Endometrial microvascular endothelial cells (primary cell): ENCODE results near the gene PTRHD1. TPM values are rescaled to one million over a fixed set of nuclear protein-coding genes. Genes with fewer than 3 reads are reported as not detected.
"Not testable (repeated sequence)": the region's sequence is repeated elsewhere in the genome, so short reads cannot be mapped to it uniquely, and the experiment has no call there.

Experiments
- in situ Hi-C: cut with HindIII; loops from 2 replicates; pipeline ENCODE4 v1.10.0; 2017; ENCODE audit warnings: low sequenced_read_pairs, low pct_unique_long_range_greater_than_20kb; ENCODE audit errors: inconsistent ontology term
- total RNA-seq: library from RNA; depleted of rRNA; stranded (reverse); fragments of >200 nt; gene quantifications from one replicate; pipeline ENCODE4 v1.2.3, GENCODE V29; 2015; ENCODE audit errors: inconsistent ontology term

PTRHD1 gene
- total RNA-seq, 1 donor from 2014 or later = 32.2 TPM

DNA sequence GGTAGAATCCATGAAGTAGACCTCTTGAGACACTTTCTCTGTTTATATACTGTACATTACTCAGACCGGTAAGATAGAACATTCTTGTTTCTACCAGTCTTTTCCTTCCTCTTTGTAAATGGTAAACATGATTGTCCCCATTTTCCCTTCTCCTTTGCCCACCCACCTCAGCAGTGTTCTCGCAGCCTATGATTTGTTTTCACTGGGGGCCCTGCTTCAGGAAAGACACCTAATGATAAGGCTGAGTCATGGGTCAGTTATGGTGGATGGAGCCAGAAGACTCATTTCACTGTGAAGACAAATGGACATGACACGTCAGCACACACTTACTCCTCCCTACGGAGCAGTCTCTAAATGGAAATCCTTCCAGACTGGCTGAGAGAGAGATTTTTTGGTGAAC, 23.7 kb upstream of the PTRHD1 start:
- in situ Hi-C loops = no loop called here

- in situ Hi-C loops = no loop called here
Measured at GRCh38 chr2:24816404-24816803, 23.2 kb upstream of the PTRHD1 start.

GRCh38 chr2:24815171-24815570, 22.0 kb upstream of the PTRHD1 start:
- in situ Hi-C loops = no loop called here

GRCh38 chr2:24814516-24814915, 21.3 kb upstream of the PTRHD1 start:
- in situ Hi-C loops = no loop called here

GRCh38 chr2:24813691-24814137, 20.5 kb upstream of the PTRHD1 start:
- in situ Hi-C loops = no loop called here

GRCh38 chr2:24809316-24810007, 16.3 kb upstream of the PTRHD1 start:
- in situ Hi-C loops = no loop called here

DNA sequence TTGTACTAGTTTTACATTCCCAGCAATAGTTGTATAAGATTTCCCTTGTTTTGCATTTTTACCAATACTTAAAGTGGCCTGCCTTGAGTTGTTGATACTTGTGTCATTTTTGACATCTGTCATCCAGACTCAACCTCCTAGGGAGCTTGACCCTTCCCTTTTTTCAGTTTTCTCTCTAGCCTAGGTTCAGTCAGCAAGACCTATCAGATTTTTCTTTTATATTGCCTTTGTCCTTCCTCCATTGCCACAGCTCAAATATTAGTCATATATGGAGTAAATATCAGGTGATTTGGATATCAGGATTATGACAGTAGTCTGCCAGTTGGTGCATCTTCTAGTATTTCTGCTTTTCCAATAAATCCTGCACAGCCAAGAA, 13.5 kb upstream of the PTRHD1 start:
- in situ Hi-C loops = no loop called here

DNA sequence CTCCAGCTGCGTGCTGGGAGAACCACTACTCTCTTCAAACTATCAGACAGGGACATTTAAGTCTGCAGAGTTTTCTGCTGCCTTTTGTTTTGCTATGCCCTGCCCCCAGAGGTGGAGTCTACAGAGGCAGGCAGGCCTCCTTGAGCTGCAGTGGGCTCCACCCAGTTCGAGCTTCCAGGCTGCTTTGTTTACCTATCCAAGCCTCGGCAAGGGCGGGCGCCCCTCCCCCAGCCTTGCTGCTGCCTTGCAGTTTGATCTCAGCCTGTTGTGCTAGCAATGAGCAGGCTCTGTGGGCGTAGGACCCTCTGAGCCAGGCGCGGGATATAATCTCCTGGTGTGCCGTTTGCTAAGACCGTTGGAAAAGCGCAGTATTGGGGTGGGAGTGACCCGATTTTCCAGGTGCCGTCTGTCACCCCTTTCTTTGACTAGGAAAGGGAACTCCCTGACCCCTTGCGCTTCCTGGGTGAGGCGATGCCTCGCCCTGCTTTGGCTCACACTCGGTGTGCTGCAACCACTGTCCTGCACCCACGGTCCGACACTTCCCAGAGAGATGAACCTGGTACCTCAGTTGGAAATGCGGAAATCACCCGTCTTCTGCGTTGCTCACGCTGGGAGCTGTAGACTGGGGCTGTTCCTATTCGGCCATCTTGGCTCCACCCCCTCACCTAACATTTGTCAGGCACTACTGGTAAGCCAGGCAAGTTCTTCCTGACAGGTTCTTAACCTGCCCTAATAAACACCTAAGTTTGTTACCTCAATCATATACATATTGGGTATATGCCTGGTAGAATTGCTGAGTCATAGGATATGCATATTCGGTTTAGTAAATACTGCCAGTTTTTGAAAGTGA, 12.8 kb upstream of the PTRHD1 start:
- in situ Hi-C loops = not testable (repeated sequence)

DNA sequence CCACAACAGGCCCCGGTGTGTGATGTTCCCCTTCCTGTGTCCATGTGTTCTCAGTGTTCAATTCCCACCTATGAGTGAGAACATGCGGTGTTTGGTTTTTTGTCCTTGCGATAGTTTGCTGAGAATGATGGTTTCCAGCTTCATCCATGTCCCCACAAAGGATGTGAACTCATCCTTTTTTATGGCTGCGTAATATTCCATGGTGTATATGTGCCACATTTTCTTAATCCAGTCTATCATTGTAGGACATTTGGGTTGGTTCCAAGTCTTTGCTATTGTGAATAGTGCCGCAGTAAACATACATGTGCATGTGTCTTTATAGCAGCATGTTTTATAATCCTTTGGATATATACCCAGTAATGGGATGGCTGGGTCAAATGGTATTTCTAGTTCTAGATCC, 7.3 kb upstream of the PTRHD1 start:
- in situ Hi-C loops = not testable (repeated sequence)

GRCh38 chr2:24797644-24798043, 4.5 kb upstream of the PTRHD1 start:
- in situ Hi-C loops = no loop called here

DNA sequence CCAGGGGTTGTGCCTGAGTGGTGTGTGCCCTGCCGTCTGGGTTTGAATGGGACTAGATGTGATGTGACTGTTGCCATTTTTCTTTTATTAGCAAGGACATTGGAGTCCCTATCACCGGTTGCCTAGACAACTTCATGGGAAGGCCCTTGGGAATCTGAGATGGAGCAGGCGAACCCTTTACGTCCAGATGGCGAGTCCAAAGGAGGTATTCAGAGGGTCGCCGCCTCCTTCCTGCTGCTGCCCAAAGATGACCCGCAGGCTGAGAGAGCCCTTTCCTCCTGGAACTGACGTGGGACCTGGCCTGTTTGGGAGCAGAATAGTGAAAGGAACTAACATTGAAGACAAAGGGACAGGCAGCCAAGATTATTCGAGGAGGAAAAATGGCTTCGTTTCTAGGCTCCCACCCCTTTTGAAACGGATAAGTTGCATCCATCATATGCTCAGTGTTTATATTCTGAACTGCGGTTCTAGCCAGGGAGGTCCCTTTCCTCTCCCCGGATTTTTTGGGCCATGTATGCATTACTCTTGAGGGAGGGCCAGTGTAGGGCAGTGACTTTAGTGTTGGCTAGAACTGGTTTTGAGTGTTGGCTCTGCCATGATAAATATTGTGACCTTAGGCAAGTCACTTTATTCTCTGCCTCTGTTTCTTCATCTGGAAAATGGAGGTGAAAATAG, 707 bp upstream of the PTRHD1 start:
- in situ Hi-C loops = no loop called here

- in situ Hi-C loops = no loop called here
Measured at GRCh38 chr2:24792542-24792873, 683 bp downstream of the PTRHD1 start.

DNA sequence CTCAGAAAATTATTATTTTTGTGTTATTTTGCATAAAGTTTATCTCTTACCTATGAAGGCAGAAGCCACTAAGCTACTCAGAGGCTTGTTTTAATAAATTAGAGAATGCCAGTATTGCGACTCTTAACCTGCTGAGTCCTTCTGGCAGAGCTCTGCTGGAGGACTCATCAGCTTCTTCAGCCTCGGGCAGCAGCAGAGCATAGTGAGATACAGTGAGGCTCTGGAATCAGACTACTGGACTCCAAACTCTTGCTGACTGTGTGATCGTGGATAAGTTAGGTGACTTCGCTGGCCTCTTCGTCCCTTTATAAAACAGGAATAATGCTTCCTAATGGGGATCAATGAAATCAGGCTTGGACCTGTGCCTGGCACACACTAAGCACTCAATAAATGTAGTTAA, 1.7 kb downstream of the PTRHD1 start:
- in situ Hi-C loops = no loop called here

GRCh38 chr2:24788816-24789215, 4.4 kb downstream of the PTRHD1 start:
- in situ Hi-C loops = no loop called here

DNA sequence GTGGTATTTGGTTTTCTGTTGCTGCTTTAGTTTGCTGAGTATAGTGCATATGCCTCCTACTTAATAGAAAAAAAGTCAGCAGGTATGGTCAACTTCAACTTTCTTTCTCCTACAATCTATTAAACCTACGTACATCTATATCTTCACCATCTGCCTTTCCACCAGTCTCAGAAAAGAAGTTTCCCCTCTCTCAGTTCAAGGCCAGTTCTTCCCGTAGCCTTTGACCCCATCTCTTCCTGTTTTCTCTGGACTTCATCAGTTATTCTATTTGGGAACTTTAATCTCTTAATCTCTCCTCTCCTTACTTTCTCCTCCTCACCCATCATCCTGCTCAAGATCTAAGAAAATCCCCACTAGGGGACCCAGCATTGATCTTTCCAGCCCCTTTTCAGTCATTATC, 5.7 kb downstream of the PTRHD1 start:
- in situ Hi-C loops = no loop called here

- in situ Hi-C loops = no loop called here
Measured at GRCh38 chr2:24785671-24786321, 7.4 kb downstream of the PTRHD1 start.

DNA sequence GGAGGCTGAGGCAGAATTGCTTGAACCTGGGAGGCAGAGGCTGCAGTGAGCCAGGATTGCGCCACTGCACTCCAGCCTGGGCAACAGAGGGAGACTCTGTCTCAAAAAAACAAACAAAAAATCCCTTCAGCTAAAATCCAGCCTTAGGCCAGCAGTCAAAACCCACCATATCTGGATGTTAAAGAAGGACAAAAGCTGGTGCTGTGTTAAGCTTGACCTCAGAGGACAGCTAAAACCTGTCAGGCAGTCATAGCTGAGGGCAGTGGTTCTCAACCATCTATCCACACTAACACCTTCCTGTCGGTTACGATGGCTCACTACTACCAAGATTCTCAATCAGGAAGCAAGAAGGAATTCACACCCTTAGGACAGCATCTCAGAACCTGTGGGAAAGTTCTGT, 9.6 kb downstream of the PTRHD1 start:
- in situ Hi-C loops = no loop called here

DNA sequence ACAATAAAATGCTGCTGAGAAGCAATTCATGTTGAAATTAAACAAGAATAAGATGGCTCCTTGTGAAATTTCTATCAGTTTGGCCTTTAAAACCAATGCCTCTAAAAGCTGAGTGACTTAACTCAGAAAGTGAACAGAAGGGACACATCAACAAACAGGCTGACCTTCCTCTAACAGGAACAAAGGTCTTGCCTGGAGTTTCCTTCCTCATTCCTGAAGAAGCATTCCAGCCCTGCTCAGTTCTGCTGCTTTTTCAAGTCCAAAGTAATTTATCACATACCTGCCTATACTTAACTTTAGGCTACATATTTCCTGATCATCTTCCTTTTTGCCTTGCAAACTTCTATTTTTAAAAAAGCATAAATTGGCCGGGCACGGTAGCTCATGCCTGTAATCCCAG, 14.1 kb downstream of the PTRHD1 start:
- in situ Hi-C loops = no loop called here

- in situ Hi-C loops = no loop called here
Measured at GRCh38 chr2:24774373-24774772, 18.8 kb downstream of the PTRHD1 start.
